ENCODE data around the gene NOC4L.
A peak's percentile ranks its signal among the peaks of the same experiment; 100 is the strongest.

Gene NOC4L

DNA sequence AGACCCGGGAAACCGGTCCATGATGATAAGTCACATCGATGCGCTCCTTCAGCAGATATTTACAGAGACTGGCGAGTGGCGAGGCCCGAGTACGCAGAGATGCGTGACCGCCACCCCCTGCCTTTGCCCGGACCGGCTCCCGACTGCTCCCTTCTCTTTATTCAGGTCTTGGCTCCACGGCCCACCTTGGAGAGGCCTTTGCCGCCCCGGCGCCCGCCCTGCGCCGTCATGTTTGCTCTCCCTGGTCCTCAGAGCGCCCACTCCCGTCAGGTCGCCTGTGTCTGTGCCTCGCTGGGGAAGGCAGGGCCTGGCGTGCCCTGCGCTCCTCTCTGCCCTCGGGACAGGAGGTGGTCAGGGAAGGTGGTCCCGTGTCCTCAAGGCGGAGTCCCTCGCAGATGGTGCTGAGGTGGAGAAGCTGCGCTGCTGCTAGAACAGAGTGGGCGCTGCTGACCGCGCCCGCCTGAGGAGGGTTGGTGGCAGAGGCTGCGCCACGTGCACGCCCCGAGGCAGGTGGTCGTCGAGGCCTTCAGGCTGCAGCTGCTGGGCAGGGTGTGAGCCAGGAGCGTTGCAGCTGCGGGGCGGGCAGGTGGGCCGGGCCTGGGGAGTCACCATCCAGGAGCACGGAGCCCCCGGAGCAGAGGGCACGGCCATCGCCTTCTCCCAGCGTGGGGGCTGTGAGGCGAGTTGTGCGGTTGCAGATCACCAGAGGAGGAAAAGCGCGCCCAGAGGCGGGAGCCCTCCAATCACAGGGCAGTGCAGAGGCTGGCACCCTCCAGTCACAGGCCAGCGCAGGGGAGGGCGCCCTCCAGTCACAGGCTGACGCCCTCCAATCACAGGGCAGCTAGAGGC is 27.3 kb upstream of the NOC4L start:
- Histone ChIP-seq H3K36me3 (peaks cover 27 to 57% (median 44%) of the 10 kb centered on the region in 11 experiments), H4K20me1 (peaks cover 0 to 41% (median 0%) of the 10 kb centered on the region in 11 experiments; a peak in 6 of 22 replicates), H3K4me1 (peaks cover 28 to 100% (median 86%) of the 10 kb centered on the region in 10 experiments), H3K27me3 (peaks cover 0 to 30% (median 0%) of the 10 kb centered on the region in 11 experiments; a peak in 7 of 22 replicates), H3K9me3 (replicated peaks in 1 of 11) (peaks cover 0 to 7% (median 0%) of the 10 kb centered on the region in 11 experiments; a peak in 1 of 22 replicates), H3K4me3 (no peak overlapping the region), H3K27ac (peak overlapping the region in 4 of 11 experiments; percentile 52 to 83 (median 72); a peak in 7 of 22 replicates), H3K4me2 (peak overlapping the region in 9 of 11 experiments; percentile 33 to 99 (median 92); a peak in 15 of 22 replicates), H3K9ac (peak overlapping the region in 2 of 11 experiments; percentile 11 to 74; a peak in 1 of 22 replicates)
- no peak for TF ChIP-seq Cebpa-rat (IDR thresholded peaks at IDR 0.05)

DNA sequence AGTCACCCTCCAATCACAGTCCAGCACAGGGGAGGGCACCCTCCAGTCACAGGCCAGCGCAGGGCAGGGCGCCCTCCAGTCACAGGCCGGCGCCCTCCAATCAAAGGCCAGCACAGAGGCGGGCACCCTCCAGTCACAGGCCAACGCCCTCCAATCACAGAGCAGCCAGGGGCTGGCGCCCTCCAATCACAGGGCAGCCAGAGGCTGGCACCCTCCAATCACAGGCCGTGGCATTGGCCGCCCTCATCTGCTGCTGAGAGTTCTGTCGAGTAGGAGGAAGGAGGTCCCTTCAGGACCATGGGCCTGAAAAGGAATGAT is 26.7 kb upstream of the NOC4L start:
- H3K36me3 ChIP-seq: peaks cover 29 to 63% (median 48%) of the 10 kb centered on the region in 11 experiments
- peak overlapping the region in 3 of 11 experiments; percentile 68 to 74 (median 73); a peak in 3 of 22 replicates for H3K9ac ChIP-seq
- peak overlapping the region in 9 of 11 experiments; percentile 33 to 99 (median 92); a peak in 16 of 22 replicates for H3K4me2 ChIP-seq
- peak overlapping the region in 4 of 11 experiments; percentile 52 to 83 (median 72); a peak in 8 of 22 replicates for H3K27ac ChIP-seq
- no peak overlapping the region for H3K4me3 ChIP-seq
- TF ChIP-seq Cebpa-rat (IDR thresholded peaks at IDR 0.05): no peak
- peaks cover 24 to 100% (median 81%) of the 10 kb centered on the region in 10 experiments for H3K4me1 ChIP-seq
- peaks cover 0 to 39% (median 0%) of the 10 kb centered on the region in 11 experiments; a peak in 6 of 22 replicates for H4K20me1 ChIP-seq
- H3K27me3 ChIP-seq: peaks cover 0 to 30% (median 0%) of the 10 kb centered on the region in 11 experiments; a peak in 7 of 22 replicates
- peaks cover 0 to 7% (median 0%) of the 10 kb centered on the region in 11 experiments; a peak in 1 of 22 replicates for H3K9me3 ChIP-seq (replicated peaks in 1 of 11)

DNA sequence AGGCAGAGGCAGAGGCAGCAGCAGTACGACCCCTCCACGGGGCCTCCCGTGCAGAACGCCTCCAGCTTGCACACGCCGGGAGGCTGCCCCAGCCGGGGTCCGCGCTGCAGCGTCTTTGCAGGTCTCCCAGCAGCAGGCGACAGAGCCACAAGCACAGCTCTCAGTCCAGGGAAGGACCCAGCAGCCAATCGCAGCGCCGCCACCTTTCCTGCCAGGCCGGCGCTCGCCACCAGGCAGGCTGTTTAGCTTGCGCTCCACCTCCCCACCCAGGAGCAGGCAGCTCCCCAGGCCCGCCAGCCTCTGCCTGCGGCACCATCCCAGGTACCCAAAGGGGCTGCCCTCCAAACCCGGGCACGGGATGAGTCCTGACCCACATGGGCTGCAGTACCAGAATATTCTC is 25.4 kb upstream of the NOC4L start:
- Histone ChIP-seq H3K27ac (peak overlapping the region in 4 of 11 experiments; percentile 52 to 83 (median 72); a peak in 8 of 22 replicates), H4K20me1 (peaks cover 0 to 39% (median 0%) of the 10 kb centered on the region in 11 experiments; a peak in 6 of 22 replicates), H3K9ac (peak overlapping the region in 7 of 11 experiments; percentile 20 to 74 (median 49); a peak in 13 of 22 replicates), H3K4me1 (peaks cover 15 to 86% (median 67%) of the 10 kb centered on the region in 10 experiments), H3K4me3 (peak overlapping the region in 9 of 10 experiments; percentile 9 to 52 (median 42); a peak in 14 of 20 replicates), H3K27me3 (peaks cover 0 to 30% (median 0%) of the 10 kb centered on the region in 11 experiments; a peak in 7 of 22 replicates), H3K4me2 (peak overlapping the region; percentile 71 to 99 (median 91)), H3K9me3 (replicated peaks in 1 of 11) (peaks cover 0 to 7% (median 0%) of the 10 kb centered on the region in 11 experiments; a peak in 1 of 22 replicates), H3K36me3 (peaks cover 29 to 70% (median 56%) of the 10 kb centered on the region in 11 experiments)
- TF ChIP-seq Cebpa-rat (IDR thresholded peaks at IDR 0.05): no peak

DNA sequence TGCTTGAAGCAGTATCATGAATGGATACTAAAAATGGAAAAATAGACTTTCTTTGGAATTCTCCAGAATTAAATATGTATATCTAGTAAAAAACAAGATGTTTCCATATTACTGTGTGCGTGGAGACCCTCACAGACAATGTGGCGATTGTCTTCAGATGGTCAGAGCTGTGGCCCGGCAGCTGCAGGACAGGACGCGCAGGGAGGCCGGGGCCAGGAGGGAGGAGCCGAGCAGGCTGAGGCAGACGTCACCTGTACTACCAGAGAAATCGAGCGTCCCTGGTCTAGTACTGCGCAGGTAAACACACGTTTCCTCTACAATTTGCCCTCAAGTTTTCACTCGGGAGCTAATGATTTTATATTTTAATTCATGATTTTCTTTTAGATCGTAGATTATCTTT is 23.0 kb upstream of the NOC4L start:
- Histone ChIP-seq H3K4me3 (no peak overlapping the region), H3K27me3 (peaks cover 0 to 30% (median 0%) of the 10 kb centered on the region in 11 experiments; a peak in 7 of 22 replicates), H3K27ac (no peak overlapping the region), H3K36me3 (peaks cover 33 to 71% (median 60%) of the 10 kb centered on the region in 11 experiments), H3K4me1 (peaks cover 15 to 74% (median 52%) of the 10 kb centered on the region in 10 experiments), H4K20me1 (peaks cover 0 to 36% (median 0%) of the 10 kb centered on the region in 11 experiments; a peak in 6 of 22 replicates), H3K4me2 (peak overlapping the region in 3 of 11 experiments; percentile 86 to 93 (median 92); a peak in 5 of 22 replicates), H3K9ac (no peak overlapping the region), H3K9me3 (replicated peaks in 1 of 11) (peaks cover 0 to 7% (median 0%) of the 10 kb centered on the region in 11 experiments; a peak in 1 of 22 replicates)
- TF ChIP-seq Cebpa-rat (IDR thresholded peaks at IDR 0.05): no peak

DNA sequence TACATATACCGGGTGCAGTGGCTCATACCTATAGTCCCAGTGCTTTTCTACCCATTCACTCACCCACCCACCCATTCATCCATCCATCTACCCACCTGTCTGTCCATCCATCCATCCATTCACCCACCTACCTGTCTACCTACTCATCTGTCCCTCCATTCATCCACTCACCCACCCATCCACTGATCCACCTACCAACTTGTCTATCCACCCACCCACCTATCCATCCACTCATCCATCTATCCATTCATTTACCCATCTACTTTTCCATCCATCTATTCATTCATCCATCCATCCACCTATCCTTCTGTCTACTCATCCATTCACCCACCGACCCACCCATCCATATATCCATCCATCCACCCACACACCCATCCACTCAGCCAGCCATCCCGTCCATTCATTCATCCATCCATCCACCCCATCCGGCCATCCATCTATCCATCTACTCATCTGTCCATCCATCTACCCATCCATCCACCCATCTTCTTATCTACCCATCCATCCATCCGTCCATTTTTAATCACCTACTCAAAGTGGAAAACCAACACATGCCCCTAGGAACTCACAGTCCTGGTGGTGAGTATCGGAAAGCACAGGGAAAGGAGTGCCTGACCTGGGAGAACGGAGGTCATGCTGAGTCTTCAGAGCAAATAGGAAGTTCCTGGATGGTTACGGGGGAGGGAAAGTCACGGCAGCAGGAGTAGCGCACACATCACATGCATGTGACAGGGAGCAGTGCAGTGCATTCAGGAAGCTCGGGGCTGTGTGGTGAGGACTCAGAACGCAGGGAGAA is 20.1 kb upstream of the NOC4L start:
- Histone ChIP-seq H3K4me1 (peaks cover 2 to 46% (median 23%) of the 10 kb centered on the region in 10 experiments; a peak in 19 of 20 replicates), H4K20me1 (peaks cover 0 to 19% (median 0%) of the 10 kb centered on the region in 11 experiments; a peak in 3 of 22 replicates), H3K36me3 (peaks cover 49 to 80% (median 72%) of the 10 kb centered on the region in 11 experiments), H3K27me3 (peaks cover 0 to 12% (median 0%) of the 10 kb centered on the region in 11 experiments; a peak in 6 of 22 replicates), H3K27ac (peak overlapping the region in 4 of 11 experiments; percentile 29 to 54 (median 49); a peak in 5 of 22 replicates), H3K4me2 (peak overlapping the region in 6 of 11 experiments; percentile 7 to 44 (median 16); a peak in 8 of 22 replicates), H3K9ac (peak overlapping the region in 2 of 11 experiments; percentile 39 to 51; a peak in 3 of 22 replicates), H3K4me3 (no peak overlapping the region), H3K9me3 (replicated peaks in 1 of 11) (peaks cover 8 to 19% (median 16%) of the 10 kb centered on the region in 11 experiments; a peak in 19 of 22 replicates)
- no peak for TF ChIP-seq Cebpa-rat (IDR thresholded peaks at IDR 0.05)

DNA sequence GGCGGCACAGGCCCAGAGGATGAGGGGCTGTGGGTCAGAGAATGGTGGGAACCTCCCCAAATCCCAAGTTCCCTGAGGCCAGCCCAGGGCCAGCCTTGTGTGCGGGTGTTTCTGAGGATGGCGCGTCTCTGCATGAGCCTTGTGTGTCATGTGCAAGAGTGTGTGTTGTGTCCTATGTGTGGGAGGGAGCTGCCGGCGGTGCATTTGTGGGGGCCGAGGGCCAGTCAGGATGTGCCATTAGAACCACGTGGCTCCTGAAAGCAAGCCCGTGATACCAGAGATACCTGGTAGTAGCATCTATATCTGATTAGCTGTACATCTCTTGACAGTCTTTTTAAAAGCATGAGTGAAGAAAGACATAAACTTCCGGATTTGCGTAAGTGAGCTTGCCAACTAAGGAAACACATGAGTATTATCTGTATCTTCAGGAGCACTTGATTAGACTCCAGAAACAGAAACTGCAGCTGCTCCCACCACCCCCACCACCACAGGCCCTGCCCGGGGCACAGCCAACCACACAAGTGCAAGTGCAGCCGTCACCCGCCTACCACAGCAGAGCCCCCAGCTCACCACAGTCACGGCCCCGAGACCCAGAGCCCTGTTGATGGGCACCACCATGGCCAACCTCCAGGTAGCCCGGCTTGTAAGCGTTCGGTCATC is 19.4 kb upstream of the NOC4L start:
- no peak for TF ChIP-seq Cebpa-rat (IDR thresholded peaks at IDR 0.05)
- Histone ChIP-seq H3K4me1 (peaks cover 0 to 38% (median 15%) of the 10 kb centered on the region in 10 experiments; a peak in 16 of 20 replicates), H4K20me1 (peaks cover 0 to 12% (median 0%) of the 10 kb centered on the region in 11 experiments; a peak in 3 of 22 replicates), H3K9ac (peak overlapping the region in 2 of 11 experiments; percentile 39 to 51; a peak in 3 of 22 replicates), H3K27ac (peak overlapping the region in 4 of 11 experiments; percentile 29 to 54 (median 49); a peak in 5 of 22 replicates), H3K27me3 (peaks cover 0 to 5% (median 0%) of the 10 kb centered on the region in 11 experiments; a peak in 3 of 22 replicates), H3K4me3 (no peak overlapping the region), H3K9me3 (replicated peaks in 1 of 11) (peaks cover 8 to 19% (median 16%) of the 10 kb centered on the region in 11 experiments; a peak in 19 of 22 replicates), H3K36me3 (peaks cover 49 to 81% (median 73%) of the 10 kb centered on the region in 11 experiments), H3K4me2 (peak overlapping the region in 6 of 11 experiments; percentile 7 to 44 (median 16); a peak in 8 of 22 replicates)

DNA sequence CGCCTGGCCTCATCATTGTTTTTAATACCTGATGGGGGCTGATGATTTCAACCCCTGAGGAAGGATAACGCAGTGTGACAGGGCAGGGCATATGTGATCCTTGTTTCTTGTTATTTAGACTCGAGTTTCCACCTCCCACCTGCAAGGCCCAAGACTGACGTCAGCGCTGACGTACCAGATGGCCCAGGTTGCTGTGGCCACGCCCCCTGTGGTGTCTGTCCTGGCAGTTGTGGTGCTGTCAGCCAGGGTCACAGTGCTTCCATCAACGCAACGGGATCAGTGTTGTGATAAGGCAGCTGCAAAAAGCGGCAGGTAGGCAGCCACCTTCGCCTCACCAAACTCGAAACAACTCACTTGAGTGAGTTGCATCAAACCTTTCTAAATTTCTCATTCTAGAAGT is 18.5 kb upstream of the NOC4L start:
- H3K4me3 ChIP-seq: no peak overlapping the region
- H3K36me3 ChIP-seq: peaks cover 49 to 81% (median 73%) of the 10 kb centered on the region in 11 experiments
- H3K27me3 ChIP-seq: no peaks in the 10 kb centered on the region

More for the DNA sequence above, 18.5 kb upstream of the NOC4L start:
- peaks cover 0 to 9% (median 0%) of the 10 kb centered on the region in 11 experiments; a peak in 2 of 22 replicates for H4K20me1 ChIP-seq
- H3K4me1 ChIP-seq: peaks cover 0 to 30% (median 8%) of the 10 kb centered on the region in 10 experiments; a peak in 13 of 20 replicates
- no peak for TF ChIP-seq Cebpa-rat (IDR thresholded peaks at IDR 0.05)
- H3K4me2 ChIP-seq: no peak overlapping the region
- no peak overlapping the region for H3K27ac ChIP-seq
- peaks cover 8 to 19% (median 16%) of the 10 kb centered on the region in 11 experiments; a peak in 19 of 22 replicates for H3K9me3 ChIP-seq (replicated peaks in 1 of 11)
- no peak overlapping the region for H3K9ac ChIP-seq

Data from BLaER1 treated with 17β-estradiol and CSF1 and Interleukin-3, amounts not matched to agents 10 nM and 100 nM (cell line).